Activated T-helper 17 cell treated with anti-CD3 and anti-CD28 coated beads, Interleukin-2, amount 50 U/mL, for 72 hours (primary cell): ENCODE results near the gene PRSS56. TPM values are rescaled to one million over a fixed set of nuclear protein-coding genes. Genes with fewer than 3 reads are reported as not detected.

Experiments
- ATAC-seq: fragments of 150-1000 bp; cut with Tn5 transposase; replicated peaks from 2 replicates; pipeline ENCODE4 v1.10.0; 2021; ENCODE audit warnings: mild to moderate bottlenecking, moderate library complexity
- H3K27ac Mint-ChIP-seq: one replicate; pipeline ENCODE4 v1.8.0; 2022; ENCODE audit warnings: mixed read lengths
- H3K27me3 Mint-ChIP-seq: one replicate; pipeline ENCODE4 v1.8.0; 2022; ENCODE audit warnings: mixed read lengths
- H3K36me3 Mint-ChIP-seq: one replicate; pipeline ENCODE4 v1.8.0; 2022; ENCODE audit warnings: low read depth, mild to moderate bottlenecking, mixed read lengths
- H3K4me1 Mint-ChIP-seq: one replicate; pipeline ENCODE4 v1.8.0; 2022; ENCODE audit warnings: mixed read lengths
- H3K4me3 Mint-ChIP-seq: one replicate; pipeline ENCODE4 v1.8.0; 2022; ENCODE audit warnings: mild to moderate bottlenecking, mixed read lengths
- H3K9me3 Mint-ChIP-seq: one replicate; pipeline ENCODE4 v1.8.0; 2022; ENCODE audit warnings: mixed read lengths
- total RNA-seq, 2 donors: library from RNA; stranded (reverse); gene quantifications; one replicate each; pipeline ENCODE4 v1.2.3, GENCODE V29; 2022

Gene PRSS56
- total RNA-seq, 2 donors from 2014 or later, result not detected

DNA sequence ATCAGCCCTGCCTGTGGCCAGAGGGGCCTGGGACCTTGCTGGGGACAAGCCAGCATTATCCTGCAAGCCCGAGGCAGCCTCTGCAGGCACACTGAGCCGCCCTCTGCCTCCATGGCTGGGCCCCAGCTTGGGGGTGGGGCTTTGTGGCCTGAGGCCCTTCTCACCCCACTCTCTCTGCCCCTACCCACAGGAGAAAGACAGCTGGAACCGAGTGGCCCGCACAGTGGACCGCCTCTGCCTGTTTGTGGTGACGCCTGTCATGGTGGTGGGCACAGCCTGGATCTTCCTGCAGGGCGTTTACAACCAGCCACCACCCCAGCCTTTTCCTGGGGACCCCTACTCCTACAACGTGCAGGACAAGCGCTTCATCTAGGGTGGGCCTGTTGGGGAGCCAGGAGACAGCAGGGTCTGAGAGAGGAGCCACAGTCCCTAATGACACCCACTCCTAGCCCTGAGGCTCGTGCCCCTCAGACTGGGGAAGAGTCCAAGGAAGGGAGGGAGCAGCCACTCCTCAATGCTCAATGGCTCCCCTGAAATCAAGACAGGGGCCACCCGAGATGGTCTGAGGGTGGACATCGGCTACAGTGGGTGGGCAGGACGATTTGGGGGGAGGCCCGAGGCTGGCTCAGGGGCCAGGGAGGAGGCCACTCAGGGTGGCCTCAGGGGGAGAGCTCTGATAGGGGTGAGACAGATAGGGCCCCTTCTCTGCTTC lies 14.9 kb downstream of the PRSS56 start:
- Mint-ChIP-seq H3K9me3 (no peaks in the 10 kb centered on the region), H3K27me3 (peaks cover 9% of the 10 kb centered on the region), H3K4me1 (no peaks in the 10 kb centered on the region), H3K27ac (no peak overlapping the region), H3K4me3 (no peak overlapping the region), H3K36me3 (no peaks in the 10 kb centered on the region)
- ATAC-seq, result no peak

- peaks cover 6% of the 10 kb centered on the region for H3K27me3 Mint-ChIP-seq
- no peaks in the 10 kb centered on the region for H3K9me3 Mint-ChIP-seq
- no peaks in the 10 kb centered on the region for H3K4me1 Mint-ChIP-seq
- H3K27ac Mint-ChIP-seq, result no peak overlapping the region
- no peak overlapping the region for H3K4me3 Mint-ChIP-seq
- no peak for ATAC-seq
- no peaks in the 10 kb centered on the region for H3K36me3 Mint-ChIP-seq
These were observed 15.8 kb downstream of the PRSS56 start for GRCh38 chr2:232535761-232536530.

DNA sequence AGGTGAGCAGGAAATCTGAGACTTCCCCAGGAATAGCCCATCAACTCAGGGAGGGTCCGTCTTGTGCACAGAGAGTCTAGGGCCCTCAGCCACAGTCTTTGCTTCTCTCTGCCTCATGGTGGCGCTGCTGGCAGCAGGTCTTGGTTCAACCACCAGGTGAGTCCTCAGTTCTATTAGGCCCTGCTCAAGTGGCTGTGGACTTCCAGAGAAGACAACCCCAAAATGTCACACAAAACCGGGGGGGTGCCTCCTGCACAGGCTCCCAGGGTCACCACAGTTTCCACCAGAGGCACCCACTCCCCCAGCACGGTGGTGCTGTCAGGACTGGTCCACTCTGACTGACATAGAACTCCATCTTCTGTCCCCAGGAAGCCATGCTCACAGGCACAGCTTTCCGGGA lies 16.9 kb downstream of the PRSS56 start:
- Mint-ChIP-seq H3K9me3 (no peaks in the 10 kb centered on the region), H3K27me3 (peaks cover 3% of the 10 kb centered on the region), H3K27ac (no peak overlapping the region), H3K36me3 (no peaks in the 10 kb centered on the region), H3K4me3 (no peak overlapping the region), H3K4me1 (no peaks in the 10 kb centered on the region)
- no peak for ATAC-seq

DNA sequence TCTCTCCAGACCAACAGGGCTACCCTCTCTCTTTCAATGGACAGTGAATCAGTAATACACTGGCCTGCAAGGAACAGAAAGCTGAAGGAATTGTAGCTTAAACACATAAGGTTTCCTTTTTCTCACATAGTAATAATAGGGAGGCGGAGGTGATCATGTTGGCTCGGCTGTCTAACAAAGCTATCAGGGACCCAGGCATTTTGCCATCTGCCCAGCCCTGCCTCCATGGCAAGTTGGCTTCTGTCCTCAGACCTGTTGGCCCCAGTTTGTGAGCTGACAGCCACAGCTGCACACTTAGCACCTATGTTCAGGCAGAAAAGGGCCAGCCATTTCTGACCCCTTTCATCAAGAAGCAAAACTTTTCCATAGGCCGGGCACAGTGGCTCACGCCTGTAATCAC lies 17.3 kb downstream of the PRSS56 start:
- peaks cover 3% of the 10 kb centered on the region for H3K27me3 Mint-ChIP-seq
- no peaks in the 10 kb centered on the region for H3K9me3 Mint-ChIP-seq
- no peak overlapping the region for H3K4me3 Mint-ChIP-seq
- no peaks in the 10 kb centered on the region for H3K36me3 Mint-ChIP-seq
- no peaks in the 10 kb centered on the region for H3K4me1 Mint-ChIP-seq
- no peak overlapping the region for H3K27ac Mint-ChIP-seq
- ATAC-seq, result no peak

DNA sequence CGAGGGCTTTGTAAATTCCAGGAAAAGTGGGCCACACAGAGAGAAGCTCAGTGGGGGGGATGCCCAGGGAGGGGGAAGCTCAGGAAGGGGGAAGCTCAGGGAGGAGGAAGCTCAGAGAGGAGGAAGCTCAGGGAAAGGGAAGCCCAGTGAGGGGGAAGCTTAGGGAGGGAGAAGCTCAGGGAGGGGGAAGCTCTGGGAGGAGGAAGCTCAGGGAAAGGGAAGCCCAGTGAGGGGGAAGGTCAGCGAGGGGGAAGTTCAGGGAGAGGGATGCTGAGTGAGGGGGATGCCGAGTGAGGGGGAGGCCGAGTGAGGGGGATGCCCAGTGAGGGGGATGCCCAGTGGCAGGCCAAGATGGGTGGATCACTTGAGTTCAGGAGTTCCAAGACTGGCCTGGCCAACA lies 18.5 kb downstream of the PRSS56 start:
- H3K4me3 Mint-ChIP-seq, result no peak overlapping the region
- no peaks in the 10 kb centered on the region for H3K9me3 Mint-ChIP-seq
- ATAC-seq, result no peak
- peaks cover 5% of the 10 kb centered on the region for H3K4me1 Mint-ChIP-seq
- no peaks in the 10 kb centered on the region for H3K36me3 Mint-ChIP-seq
- no peak overlapping the region for H3K27ac Mint-ChIP-seq
- no peaks in the 10 kb centered on the region for H3K27me3 Mint-ChIP-seq

DNA sequence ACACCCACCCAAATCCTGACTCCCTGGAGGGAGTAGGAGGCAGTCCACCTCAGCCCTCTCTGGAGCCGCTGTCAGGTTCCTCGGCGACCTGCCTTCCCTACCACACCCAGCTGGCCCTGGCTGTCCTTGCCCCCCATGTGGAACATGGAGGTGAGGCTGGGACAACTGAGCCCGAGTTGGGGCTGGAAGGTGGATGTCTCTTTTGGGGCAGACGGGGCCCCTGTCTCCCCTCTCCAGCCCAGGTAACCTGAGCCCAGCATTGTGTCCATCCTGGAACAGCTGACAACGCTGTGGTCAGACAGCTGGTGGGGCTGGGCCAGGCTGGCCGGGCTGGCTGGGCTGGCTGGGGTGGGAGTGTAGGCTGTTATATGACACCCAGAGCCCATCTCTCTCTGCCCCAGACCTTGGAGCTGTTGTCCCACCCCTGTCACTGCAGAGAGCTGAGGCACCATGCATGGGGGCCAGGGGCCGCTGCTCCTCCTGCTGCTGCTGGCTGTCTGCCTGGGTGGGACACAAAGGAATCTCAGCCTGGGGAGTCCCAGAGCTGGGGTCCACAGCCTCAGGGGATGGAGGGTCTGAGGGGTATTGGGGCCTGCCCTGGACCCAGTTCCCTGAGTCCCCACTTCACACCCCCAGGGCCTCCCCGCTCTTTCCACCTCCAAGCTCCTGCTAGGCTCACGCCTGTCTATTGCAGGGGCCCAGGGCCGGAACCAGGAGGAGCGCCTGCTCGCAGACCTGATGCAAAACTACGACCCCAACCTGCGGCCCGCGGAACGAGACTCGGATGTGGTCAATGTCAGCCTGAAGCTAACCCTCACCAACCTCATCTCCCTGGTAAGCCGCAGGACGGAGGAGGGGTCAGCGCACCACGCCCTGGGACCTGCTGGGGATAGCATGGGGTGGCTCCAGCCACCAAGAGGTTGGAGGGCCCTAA lies 19.4 kb downstream of the PRSS56 start, which contains the start of gene CHRNG:
TSS of gene CHRNG (plus strand) at position 395 of the 934 bp plus-strand sequence. CDS start at position 451, 56 bp downstream.
- Mint-ChIP-seq H3K36me3 (peaks cover 3% of the 10 kb centered on the region), H3K4me3 (no peak within 1 kb of the TSS), H3K9me3 (no peaks in the 10 kb centered on the region), H3K27me3 (no peaks in the 10 kb centered on the region), H3K27ac (no peak within 1 kb of the TSS), H3K4me1 (peaks cover 5% of the 10 kb centered on the region)
- no peak for ATAC-seq

DNA sequence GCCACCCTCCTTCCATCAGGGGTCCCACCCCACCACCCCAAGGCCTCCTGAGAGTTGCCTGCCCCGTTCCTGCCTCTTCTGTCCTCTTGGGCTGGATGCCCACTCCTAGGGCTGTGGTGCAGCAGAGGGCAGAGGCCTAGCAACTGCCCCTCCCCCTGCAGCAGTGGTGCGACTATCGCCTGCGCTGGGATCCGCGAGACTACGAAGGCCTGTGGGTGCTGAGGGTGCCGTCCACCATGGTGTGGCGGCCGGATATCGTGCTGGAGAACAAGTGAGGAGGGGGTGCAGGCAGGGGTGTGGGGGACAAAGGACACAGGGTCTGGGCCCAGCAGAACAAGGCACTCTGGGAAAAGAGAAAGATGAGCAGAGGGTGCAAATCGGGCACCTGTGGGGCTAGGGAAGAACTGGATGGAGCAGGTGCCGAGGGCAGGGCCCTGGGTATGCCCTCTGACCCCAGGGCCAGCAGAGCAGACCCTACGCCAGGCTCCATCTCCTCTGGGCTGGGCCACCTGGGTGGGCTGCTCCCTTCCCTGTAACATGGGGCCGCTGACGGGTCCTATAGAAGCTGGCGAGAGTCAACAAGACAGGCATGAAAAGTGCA lies 20.4 kb downstream of the PRSS56 start:
- H3K36me3 Mint-ChIP-seq, result peaks cover 11% of the 10 kb centered on the region
- peaks cover 5% of the 10 kb centered on the region for H3K4me1 Mint-ChIP-seq
- H3K9me3 Mint-ChIP-seq, result no peaks in the 10 kb centered on the region
- no peak overlapping the region for H3K4me3 Mint-ChIP-seq
- H3K27ac Mint-ChIP-seq, result no peak overlapping the region
- no peaks in the 10 kb centered on the region for H3K27me3 Mint-ChIP-seq
- no peak for ATAC-seq

DNA sequence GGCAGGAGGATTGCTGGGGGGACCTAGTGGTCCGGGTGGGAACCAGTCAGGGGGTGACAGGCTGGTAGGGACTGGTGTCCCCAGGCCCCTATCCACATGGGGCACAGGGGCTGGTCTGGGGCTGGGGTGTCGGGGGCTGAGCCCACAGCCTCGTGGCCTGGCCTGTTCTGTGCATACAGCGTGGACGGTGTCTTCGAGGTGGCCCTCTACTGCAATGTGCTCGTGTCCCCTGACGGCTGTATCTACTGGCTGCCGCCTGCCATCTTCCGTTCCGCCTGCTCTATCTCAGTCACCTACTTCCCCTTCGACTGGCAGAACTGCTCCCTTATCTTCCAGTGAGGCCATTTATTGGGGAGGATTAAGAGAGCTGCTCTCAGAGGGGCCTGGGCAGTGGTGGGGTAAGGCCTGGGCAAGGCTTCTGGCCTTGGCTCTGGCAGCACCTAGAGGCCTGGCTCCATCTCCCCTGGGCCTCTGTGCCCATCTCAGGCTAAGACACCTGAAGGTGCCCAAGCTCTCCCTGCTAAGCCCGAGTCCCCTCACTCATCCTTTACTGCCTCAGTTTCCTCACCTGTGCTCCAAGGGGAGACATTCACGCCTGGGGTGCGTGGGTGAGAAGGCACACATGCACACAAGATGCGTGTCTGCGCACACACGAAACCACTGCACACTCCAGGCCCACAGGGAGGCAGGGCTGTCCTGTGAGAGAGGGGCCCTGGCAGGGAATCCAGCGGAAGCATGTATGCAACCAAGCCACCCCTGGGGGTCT lies 21.2 kb downstream of the PRSS56 start:
- Mint-ChIP-seq H3K9me3 (no peaks in the 10 kb centered on the region), H3K4me3 (no peak overlapping the region), H3K4me1 (peaks cover 5% of the 10 kb centered on the region), H3K27ac (no peak overlapping the region), H3K36me3 (peaks cover 19% of the 10 kb centered on the region), H3K27me3 (no peaks in the 10 kb centered on the region)
- ATAC-seq, result no peak

DNA sequence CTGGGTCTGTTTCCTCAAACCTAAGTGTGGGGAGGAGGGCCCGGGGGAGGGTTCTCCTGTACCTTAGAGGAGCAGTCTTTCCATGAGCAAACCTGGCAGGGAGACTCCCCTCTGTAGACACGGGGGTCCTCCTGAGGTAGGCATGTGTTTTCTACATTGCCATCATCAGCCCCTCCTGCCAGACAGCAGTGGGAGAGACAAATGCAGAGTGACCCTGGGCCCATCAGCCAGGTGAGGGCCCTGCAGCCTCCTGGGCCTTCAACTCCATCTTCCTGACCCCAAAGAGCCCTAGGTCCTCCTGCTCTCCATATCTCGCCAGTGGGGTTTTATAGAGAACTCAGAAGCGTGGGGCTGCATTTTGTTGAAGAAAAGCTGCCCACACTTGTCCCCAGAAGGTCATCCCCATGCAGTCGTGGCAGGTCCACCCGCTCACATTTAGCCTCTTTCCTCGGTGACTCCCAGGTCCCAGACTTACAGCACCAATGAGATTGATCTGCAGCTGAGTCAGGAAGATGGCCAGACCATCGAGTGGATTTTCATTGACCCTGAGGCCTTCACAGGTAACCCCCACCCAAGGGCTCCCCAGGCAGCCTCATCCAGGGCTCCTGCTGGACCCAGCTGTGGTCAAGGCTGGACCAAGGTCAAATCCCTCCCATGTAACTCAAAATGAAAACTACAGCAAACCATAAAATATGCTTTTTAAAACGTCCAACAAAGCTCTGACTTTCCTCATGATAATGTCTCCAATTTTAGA lies 21.9 kb downstream of the PRSS56 start:
- no peak overlapping the region for H3K4me3 Mint-ChIP-seq
- peak overlapping the region; percentile 17 for H3K27ac Mint-ChIP-seq
- H3K4me1 Mint-ChIP-seq, result peaks cover 5% of the 10 kb centered on the region
- ATAC-seq, result no peak
- no peaks in the 10 kb centered on the region for H3K27me3 Mint-ChIP-seq
- peaks cover 27% of the 10 kb centered on the region for H3K36me3 Mint-ChIP-seq
- no peaks in the 10 kb centered on the region for H3K9me3 Mint-ChIP-seq

DNA sequence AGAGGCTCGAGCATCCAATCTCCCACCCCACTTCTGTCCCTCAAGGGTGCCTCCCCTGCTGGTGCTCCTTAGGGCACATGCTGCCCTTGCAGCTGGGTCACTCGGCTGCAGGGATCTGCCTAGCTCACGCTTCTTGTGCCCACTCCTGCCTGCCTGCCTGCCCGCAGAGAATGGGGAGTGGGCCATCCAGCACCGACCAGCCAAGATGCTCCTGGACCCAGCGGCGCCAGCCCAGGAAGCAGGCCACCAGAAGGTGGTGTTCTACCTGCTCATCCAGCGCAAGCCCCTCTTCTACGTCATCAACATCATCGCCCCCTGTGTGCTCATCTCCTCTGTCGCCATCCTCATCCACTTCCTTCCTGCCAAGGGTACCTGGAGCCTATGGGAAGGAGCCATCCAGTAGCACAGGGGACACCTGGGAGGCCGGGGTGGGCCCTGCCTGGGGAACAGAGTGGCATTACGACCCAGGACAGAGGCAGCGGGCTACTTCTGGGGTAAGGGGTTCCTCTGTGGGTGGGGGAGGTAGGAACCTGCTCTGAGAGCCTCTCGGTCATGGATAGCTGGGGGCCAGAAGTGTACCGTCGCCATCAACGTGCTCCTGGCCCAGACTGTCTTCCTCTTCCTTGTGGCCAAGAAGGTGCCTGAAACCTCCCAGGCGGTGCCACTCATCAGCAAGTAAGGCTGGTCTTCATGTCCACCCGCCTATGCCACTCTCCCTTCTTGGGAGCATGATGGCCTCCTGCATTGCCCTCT lies 22.7 kb downstream of the PRSS56 start:
- peaks cover 31% of the 10 kb centered on the region for H3K36me3 Mint-ChIP-seq

GRCh38 chr2:232543491-232543890 lies 23.3 kb downstream of the PRSS56 start:
- no peak overlapping the region for H3K4me3 Mint-ChIP-seq
- H3K27ac Mint-ChIP-seq, result no peak overlapping the region
- no peak for ATAC-seq
- no peaks in the 10 kb centered on the region for H3K27me3 Mint-ChIP-seq
- peaks cover 8% of the 10 kb centered on the region for H3K4me1 Mint-ChIP-seq
- peaks cover 37% of the 10 kb centered on the region for H3K36me3 Mint-ChIP-seq
- no peaks in the 10 kb centered on the region for H3K9me3 Mint-ChIP-seq

More for the DNA sequence above, 22.7 kb downstream of the PRSS56 start:
- Mint-ChIP-seq H3K4me3 (no peak overlapping the region), H3K27ac (peak overlapping the region; percentile 17), H3K9me3 (no peaks in the 10 kb centered on the region), H3K4me1 (peaks cover 5% of the 10 kb centered on the region), H3K27me3 (no peaks in the 10 kb centered on the region)
- no peak for ATAC-seq

- no peaks in the 10 kb centered on the region for H3K9me3 Mint-ChIP-seq
- H3K4me1 Mint-ChIP-seq, result peaks cover 14% of the 10 kb centered on the region
- no peak overlapping the region for H3K27ac Mint-ChIP-seq
- ATAC-seq, result no peak
- no peak overlapping the region for H3K4me3 Mint-ChIP-seq
- H3K27me3 Mint-ChIP-seq, result no peaks in the 10 kb centered on the region
- H3K36me3 Mint-ChIP-seq, result peaks cover 42% of the 10 kb centered on the region
These were observed 23.9 kb downstream of the PRSS56 start for GRCh38 chr2:232543928-232544631.
